ENCODE results near the gene GJB2.

Gene GJB2

GRCh38 chr13:20171364-20171763 is 21.4 kb downstream of the GJB2 start:
- TF ChIP-seq TCF4 (CRISPR knock-in tag; IDR thresholded peaks at IDR 0.05; ENCODE audit: borderline replicate concordance) (no peak), ISL1 (CRISPR knock-in tag; IDR thresholded peaks at IDR 0.05) (no peak), OSR1 (CRISPR knock-in tag; IDR thresholded peaks at IDR 0.05) (no peak), ESRRG (CRISPR knock-in tag; IDR thresholded peaks at IDR 0.05) (no peak), TSHZ2 (CRISPR knock-in tag; IDR thresholded peaks at IDR 0.05) (no peak), ZC3H10 (CRISPR knock-in tag; IDR thresholded peaks at IDR 0.05) (no peak), CSRNP3 (CRISPR knock-in tag; IDR thresholded peaks at IDR 0.05) (no peak), CSDC2 (CRISPR knock-in tag; IDR thresholded peaks at IDR 0.05) (no peak), RARB (CRISPR knock-in tag; IDR thresholded peaks at IDR 0.05) (no peak), ZNF565 (CRISPR knock-in tag; conservative IDR thresholded peaks at IDR 0.05; ENCODE audit: low read depth) (no peak), SNAI2 (CRISPR knock-in tag; IDR thresholded peaks at IDR 0.05) (no peak), ZNF70 (CRISPR knock-in tag; IDR thresholded peaks at IDR 0.05) (no peak), ZFP30 (CRISPR knock-in tag; IDR thresholded peaks at IDR 0.05) (no peak), ZNF8 (CRISPR knock-in tag; IDR thresholded peaks at IDR 0.05) (no peak)
- TF ChIP-seq, protein P1, sequence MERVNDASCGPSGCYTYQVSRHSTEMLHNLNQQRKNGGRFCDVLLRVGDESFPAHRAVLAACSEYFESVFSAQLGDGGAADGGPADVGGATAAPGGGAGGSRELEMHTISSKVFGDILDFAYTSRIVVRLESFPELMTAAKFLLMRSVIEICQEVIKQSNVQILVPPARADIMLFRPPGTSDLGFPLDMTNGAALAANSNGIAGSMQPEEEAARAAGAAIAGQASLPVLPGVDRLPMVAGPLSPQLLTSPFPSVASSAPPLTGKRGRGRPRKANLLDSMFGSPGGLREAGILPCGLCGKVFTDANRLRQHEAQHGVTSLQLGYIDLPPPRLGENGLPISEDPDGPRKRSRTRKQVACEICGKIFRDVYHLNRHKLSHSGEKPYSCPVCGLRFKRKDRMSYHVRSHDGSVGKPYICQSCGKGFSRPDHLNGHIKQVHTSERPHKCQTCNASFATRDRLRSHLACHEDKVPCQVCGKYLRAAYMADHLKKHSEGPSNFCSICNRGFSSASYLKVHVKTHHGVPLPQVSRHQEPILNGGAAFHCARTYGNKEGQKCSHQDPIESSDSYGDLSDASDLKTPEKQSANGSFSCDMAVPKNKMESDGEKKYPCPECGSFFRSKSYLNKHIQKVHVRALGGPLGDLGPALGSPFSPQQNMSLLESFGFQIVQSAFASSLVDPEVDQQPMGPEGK (CRISPR knock-in tag; IDR thresholded peaks at IDR 0.05; ENCODE audit: borderline replicate concordance), result no peak
- TF ChIP-seq, protein P2, sequence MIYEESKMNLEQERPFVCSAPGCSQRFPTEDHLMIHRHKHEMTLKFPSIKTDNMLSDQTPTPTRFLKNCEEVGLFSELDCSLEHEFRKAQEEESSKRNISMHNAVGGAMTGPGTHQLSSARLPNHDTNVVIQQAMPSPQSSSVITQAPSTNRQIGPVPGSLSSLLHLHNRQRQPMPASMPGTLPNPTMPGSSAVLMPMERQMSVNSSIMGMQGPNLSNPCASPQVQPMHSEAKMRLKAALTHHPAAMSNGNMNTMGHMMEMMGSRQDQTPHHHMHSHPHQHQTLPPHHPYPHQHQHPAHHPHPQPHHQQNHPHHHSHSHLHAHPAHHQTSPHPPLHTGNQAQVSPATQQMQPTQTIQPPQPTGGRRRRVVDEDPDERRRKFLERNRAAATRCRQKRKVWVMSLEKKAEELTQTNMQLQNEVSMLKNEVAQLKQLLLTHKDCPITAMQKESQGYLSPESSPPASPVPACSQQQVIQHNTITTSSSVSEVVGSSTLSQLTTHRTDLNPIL (CRISPR knock-in tag; IDR thresholded peaks at IDR 0.05; ENCODE audit: low read depth), result no peak
- ATAC-seq, result no peak

DNA sequence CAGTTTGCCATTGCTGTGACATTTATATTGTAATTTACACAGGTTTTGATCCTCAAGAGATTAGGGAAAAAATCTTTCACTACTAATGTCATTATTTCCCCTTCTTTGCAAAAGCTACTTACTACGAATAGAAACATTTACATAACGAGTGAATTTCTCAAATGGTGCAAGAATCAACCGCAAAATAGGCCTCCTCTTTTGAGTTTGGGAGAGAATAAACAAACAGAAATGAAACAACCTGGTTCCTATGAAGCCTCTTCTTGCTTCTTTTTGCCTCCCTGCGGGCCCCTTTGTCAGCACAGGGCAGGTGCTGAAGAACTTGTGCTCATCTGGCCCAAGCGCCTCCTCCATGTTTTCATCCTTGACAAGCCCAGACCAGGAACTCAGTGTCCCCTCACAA is 21.8 kb downstream of the GJB2 start:
- no peak for TF ChIP-seq ZNF8 (CRISPR knock-in tag; IDR thresholded peaks at IDR 0.05)
- no peak for TF ChIP-seq GLIS3 (CRISPR knock-in tag; IDR thresholded peaks at IDR 0.05)
- no peak for TF ChIP-seq TOX (CRISPR knock-in tag; IDR thresholded peaks at IDR 0.05; ENCODE audit: borderline replicate concordance)
- no peak for TF ChIP-seq ZFP3 (CRISPR knock-in tag; IDR thresholded peaks at IDR 0.05)
- TF ChIP-seq POU6F1 (CRISPR knock-in tag; IDR thresholded peaks at IDR 0.05; ENCODE audit: borderline replicate concordance, low read depth), result no peak
- no peak for TF ChIP-seq ZNF70 (CRISPR knock-in tag; IDR thresholded peaks at IDR 0.05)
- no peak for TF ChIP-seq TCF4 (CRISPR knock-in tag; IDR thresholded peaks at IDR 0.05; ENCODE audit: borderline replicate concordance)
- TF ChIP-seq ESRRG (CRISPR knock-in tag; IDR thresholded peaks at IDR 0.05), result no peak
- TF ChIP-seq ARNTL (CRISPR knock-in tag; IDR thresholded peaks at IDR 0.05; ENCODE audit: borderline replicate concordance, low read depth), result no peak
- TF ChIP-seq ZNF565 (CRISPR knock-in tag; conservative IDR thresholded peaks at IDR 0.05; ENCODE audit: low read depth), result no peak
- TF ChIP-seq, protein P1 (CRISPR knock-in tag; IDR thresholded peaks at IDR 0.05; ENCODE audit: borderline replicate concordance), result no peak
- no peak for TF ChIP-seq CSDC2 (CRISPR knock-in tag; IDR thresholded peaks at IDR 0.05)
- no peak for TF ChIP-seq ZC3H10 (CRISPR knock-in tag; IDR thresholded peaks at IDR 0.05)
- TF ChIP-seq SNAI2 (CRISPR knock-in tag; IDR thresholded peaks at IDR 0.05), result no peak
- TF ChIP-seq BACH2 (CRISPR knock-in tag; IDR thresholded peaks at IDR 0.05; ENCODE audit: borderline replicate concordance), result no peak
- ATAC-seq, result no peak
